ENCODE data around the gene TBC1D26.
"Not testable (repeated sequence)": the region's sequence is repeated elsewhere in the genome, so short reads cannot be mapped to it uniquely, and the experiment has no call there.

The TBC1D26 gene

GRCh38 chr17:15731900-15732299 lies at the start of gene TBC1D26:
TSS of gene TBC1D26 (plus strand) at chr17:15732283. CDS start at chr17:15735349, 3,066 bp downstream.
- not testable (repeated sequence) for DNase-seq (ENCODE audit: low read depth); H3K4me3 ChIP-seq (ENCODE audit: low read length)

GRCh38 chr17:15683135-15683534 lies 48.9 kb upstream of the TBC1D26 start:
- H3K4me3 ChIP-seq (ENCODE audit: low read length); DNase-seq (ENCODE audit: low read depth): not testable (repeated sequence)

- peak within 1 kb of the TSS; percentile 73 for H3K4me3 ChIP-seq (ENCODE audit: low read length)
- TF ChIP-seq CTCF (conservative IDR thresholded peaks at IDR 0.05; ENCODE audit: low read depth, low read length): peak; percentile 26
- DNase-seq (ENCODE audit: low read depth): not testable (repeated sequence)
These were observed 48.1 kb upstream of the TBC1D26 start, which contains the start of gene TRIM16 for GRCh38 chr17:15683824-15684478. TSS of gene TRIM16 (minus strand) at chr17:15684311. CDS start at chr17:15651609, 32,702 bp downstream.

GRCh38 chr17:15687494-15687893 lies 44.6 kb upstream of the TBC1D26 start:
- not testable (repeated sequence) for DNase-seq (ENCODE audit: low read depth); H3K4me3 ChIP-seq (ENCODE audit: low read length)

- H3K4me3 ChIP-seq (ENCODE audit: low read length): peak overlapping the region; percentile 56
- DNase-seq (ENCODE audit: low read depth): not testable (repeated sequence)
These were observed 33.1 kb upstream of the TBC1D26 start for GRCh38 chr17:15698967-15699366.

GRCh38 chr17:15699413-15699924 lies 32.6 kb upstream of the TBC1D26 start, which contains the start of gene ZNF286A:
TSS of gene ZNF286A (plus strand) at chr17:15699752. CDS start at chr17:15700330, 578 bp downstream.
- peak within 1 kb of the TSS; percentile 56 for H3K4me3 ChIP-seq (ENCODE audit: low read length)
- DNase-seq (ENCODE audit: low read depth): peak; percentile 92

GRCh38 chr17:15699937-15700336 lies 32.1 kb upstream of the TBC1D26 start:
- H3K4me3 ChIP-seq (ENCODE audit: low read length): peak overlapping the region; percentile 56

GRCh38 chr17:15704239-15704638 lies 27.8 kb upstream of the TBC1D26 start:
- not testable (repeated sequence) for H3K4me3 ChIP-seq (ENCODE audit: low read length); DNase-seq (ENCODE audit: low read depth)

More at GRCh38 chr17:15699937-15700336, 32.1 kb upstream of the TBC1D26 start:
- DNase-seq (ENCODE audit: low read depth): not testable (repeated sequence)

- H3K4me3 ChIP-seq (ENCODE audit: low read length); DNase-seq (ENCODE audit: low read depth): not testable (repeated sequence)
These were observed 27.3 kb upstream of the TBC1D26 start for GRCh38 chr17:15704813-15705212.

- DNase-seq (ENCODE audit: low read depth); H3K4me3 ChIP-seq (ENCODE audit: low read length): not testable (repeated sequence)
These were observed 23.2 kb upstream of the TBC1D26 start for GRCh38 chr17:15708879-15709278.

GRCh38 chr17:15716601-15717563 lies 15.2 kb upstream of the TBC1D26 start:
- DNase-seq (ENCODE audit: low read depth); H3K4me3 ChIP-seq (ENCODE audit: low read length): not testable (repeated sequence)

- DNase-seq (ENCODE audit: low read depth): not testable (repeated sequence)
These were observed 1.5 kb upstream of the TBC1D26 start for GRCh38 chr17:15730535-15730934.

GRCh38 chr17:15733174-15733789 lies 1.2 kb downstream of the TBC1D26 start:
- not testable (repeated sequence) for DNase-seq (ENCODE audit: low read depth); H3K4me3 ChIP-seq (ENCODE audit: low read length)

More at GRCh38 chr17:15730535-15730934, 1.5 kb upstream of the TBC1D26 start:
- not testable (repeated sequence) for H3K4me3 ChIP-seq (ENCODE audit: low read length)

GRCh38 chr17:15736578-15736977 lies 4.5 kb downstream of the TBC1D26 start:
- not testable (repeated sequence) for H3K4me3 ChIP-seq (ENCODE audit: low read length); DNase-seq (ENCODE audit: low read depth)

Measured in retinal pigment epithelial cell (primary cell).